Natural killer cell (primary cell): ENCODE results near the gene DPYSL5. TPM values are rescaled to one million over a fixed set of nuclear protein-coding genes. Genes with fewer than 3 reads are reported as not detected.

Experiments
- ATAC-seq, 3 donors: fragments of 150-1000 bp in 2 of 3; fragments of 200-7000 bp in 1 of 3; cut with Tn5 transposase; 1 replicate in 1 of 3; 2 replicates in 2 of 3; pipeline ENCODE4 v1.10.0; 2021; ENCODE audit warnings: mild to moderate bottlenecking in 2 of 3, moderate library complexity in 2 of 3
- DNase-seq, 2 donors: peaks; one replicate each; pipeline versions ENCODE4 v3.0.0 to v3.0.0-alpha.2; 2013 to 2021; ENCODE audit warnings: mixed read lengths in 1 of 2
- H3K27ac ChIP-seq: one replicate; pipeline ENCODE4 v1.5.1; 2013; ENCODE audit warnings: mild to moderate bottlenecking, low read length
- H3K27me3 ChIP-seq: one replicate; pipeline ENCODE4 v1.6.1; 2013; ENCODE audit warnings: low read length; ENCODE audit not compliant: control insufficient read depth, insufficient read depth
- H3K36me3 ChIP-seq: one replicate; pipeline ENCODE4 v1.6.1; 2013; ENCODE audit warnings: low read length; ENCODE audit not compliant: control insufficient read depth, insufficient read depth
- H3K4me1 ChIP-seq: one replicate; pipeline ENCODE4 v1.6.1; 2013; ENCODE audit warnings: low read length; ENCODE audit not compliant: control insufficient read depth, insufficient read depth
- H3K4me3 ChIP-seq: one replicate; pipeline ENCODE4 v1.5.1; 2013; ENCODE audit warnings: low read length
- H3K9me3 ChIP-seq: one replicate; pipeline ENCODE4 v1.6.1; 2013; ENCODE audit warnings: low read length; ENCODE audit not compliant: control insufficient read depth, insufficient read depth
- H3K27ac Mint-ChIP-seq, 2 donors: one replicate each; pipeline ENCODE4 v1.8.0; 2022; ENCODE audit warnings: mild to moderate bottlenecking in 2 of 2, mixed read lengths in 2 of 2, moderate library complexity in 1 of 2
- H3K27me3 Mint-ChIP-seq, 2 donors: one replicate each; pipeline ENCODE4 v1.8.0; 2022; ENCODE audit warnings: low read depth in 2 of 2, mixed read lengths in 2 of 2
- H3K36me3 Mint-ChIP-seq: one replicate; pipeline ENCODE4 v1.8.0; 2022; ENCODE audit warnings: mixed read lengths
- H3K4me1 Mint-ChIP-seq, 2 donors: one replicate each; pipeline ENCODE4 v1.8.0; 2022; ENCODE audit warnings: mixed read lengths in 2 of 2
- H3K4me3 Mint-ChIP-seq: one replicate; pipeline ENCODE4 v1.8.0; 2022; ENCODE audit warnings: mild to moderate bottlenecking, moderate library complexity, mixed read lengths
- H3K9me3 Mint-ChIP-seq, 2 donors: one replicate each; pipeline ENCODE4 v1.8.0; 2022; ENCODE audit warnings: mixed read lengths in 2 of 2
- CTCF ChIP-seq: fragments of 200-600 bp; IDR thresholded peaks from one replicate; pipeline ENCODE4 v1.8.0; 2022; ENCODE audit warnings: antibody characterized with exemption
- WGBS: methylation state at CpG from one replicate; pipeline ENCODE4 v1.1.7; 2013; ENCODE audit warnings: missing lambda C conversion rate; ENCODE audit not compliant: insufficient coverage; 5-methylcytosine and 5-hydroxymethylcytosine counted together
- intact Hi-C: fragments of 100-400 bp; cut with micrococcal nuclease; formaldehyde crosslinking; loops from one replicate; pipeline ENCODE4 v1.14.2; 2022
- total RNA-seq, 4 donors: library from RNA; stranded (reverse); fragments of 120-200 nt in 1 of 4; gene quantifications; one replicate each; pipeline versions ENCODE4 v1.2.3 to v1.2.4, GENCODE V29; 2013 to 2022

DPYSL5 gene
- total RNA-seq, 3 donors from 2014 or later (not counting 1 experiment from before 2014, with no cell fraction given), result not detected

- peak in 1 of 3 donors; percentile 4 for ATAC-seq
- Mint-ChIP-seq H3K27ac (peak overlapping the region; percentile 68 to 84), H3K36me3 (no peaks in the 10 kb centered on the region), H3K9me3 (no peaks in the 10 kb centered on the region), H3K4me3 (peak overlapping the region; percentile 85), H3K27me3 (peaks cover 20 to 23% of the 10 kb centered on the region in 2 donors), H3K4me1 (peaks cover 24 to 32% of the 10 kb centered on the region in 2 donors)
- no peak for TF ChIP-seq CTCF
- H3K4me3 ChIP-seq, result peak overlapping the region; percentile 25
- peak in 1 of 2 donors; percentile 29 for DNase-seq
- H3K36me3 ChIP-seq, result no peaks in the 10 kb centered on the region
- intact Hi-C loops, result no loop called here
- no peaks in the 10 kb centered on the region for H3K9me3 ChIP-seq
- WGBS, result 16% methylated on average over 34 of the region's 34 CpGs
- H3K4me1 ChIP-seq, result peaks cover 14% of the 10 kb centered on the region
- peak overlapping the region; percentile 8 for H3K27ac ChIP-seq
- peaks cover 2% of the 10 kb centered on the region for H3K27me3 ChIP-seq
Measured at GRCh38 chr2:26970928-26971627, 123.1 kb downstream of the DPYSL5 start.

- H3K9me3 Mint-ChIP-seq, result no peaks in the 10 kb centered on the region
- H3K4me1 ChIP-seq, result peaks cover 14% of the 10 kb centered on the region
- H3K9me3 ChIP-seq, result no peaks in the 10 kb centered on the region
- H3K27me3 ChIP-seq, result peaks cover 2% of the 10 kb centered on the region
- peak overlapping the region; percentile 68 to 84 for H3K27ac Mint-ChIP-seq
- peaks cover 17 to 23% of the 10 kb centered on the region in 2 donors for H3K27me3 Mint-ChIP-seq
- peaks cover 24 to 32% of the 10 kb centered on the region in 2 donors for H3K4me1 Mint-ChIP-seq
- no peak for ATAC-seq
- WGBS, result 96% methylated on average over 9 of the region's 9 CpGs
- no peaks in the 10 kb centered on the region for H3K36me3 Mint-ChIP-seq
- TF ChIP-seq CTCF, result no peak
- no peak overlapping the region for H3K27ac ChIP-seq
- no peak for DNase-seq
- intact Hi-C loops, result no loop called here
- H3K4me3 Mint-ChIP-seq, result peak overlapping the region; percentile 85
- H3K4me3 ChIP-seq, result no peak overlapping the region
- no peaks in the 10 kb centered on the region for H3K36me3 ChIP-seq
Measured at GRCh38 chr2:26971911-26972786, 124.2 kb downstream of the DPYSL5 start.

- no peaks in the 10 kb centered on the region for H3K36me3 ChIP-seq
- DNase-seq (no peak), ATAC-seq (no peak)
- Mint-ChIP-seq H3K4me1 (peaks cover 19 to 26% of the 10 kb centered on the region in 2 donors), H3K4me3 (no peak overlapping the region), H3K27ac (no peak overlapping the region), H3K36me3 (no peaks in the 10 kb centered on the region), H3K9me3 (no peaks in the 10 kb centered on the region), H3K27me3 (peaks cover 5 to 14% of the 10 kb centered on the region in 2 donors)
- peaks cover 14% of the 10 kb centered on the region for H3K4me1 ChIP-seq
- 100% methylated on average over 4 of the region's 5 CpGs for WGBS
- H3K27ac ChIP-seq, result no peak overlapping the region
- no peak overlapping the region for H3K4me3 ChIP-seq
- no peaks in the 10 kb centered on the region for H3K9me3 ChIP-seq
- no peaks in the 10 kb centered on the region for H3K27me3 ChIP-seq
- intact Hi-C loops, result no loop called here
- no peak for TF ChIP-seq CTCF
Measured at GRCh38 chr2:26974352-26974751, 126.4 kb downstream of the DPYSL5 start.
